Activated naive CD4-positive, alpha-beta T cell treated with anti-CD3 and anti-CD28 coated beads, Interleukin-2, amount 50 U/mL, for 24 hours (primary cell): Measurements from ENCODE around the gene DYDC1.
"Not testable (repeated sequence)": the region's sequence is repeated elsewhere in the genome, so short reads cannot be mapped to it uniquely, and the experiment has no call there.

Experiments used
- H3K27ac Mint-ChIP-seq: one replicate; pipeline ENCODE4 v1.8.0; 2021; ENCODE audit warnings: mild to moderate bottlenecking, mixed read lengths
- H3K27me3 Mint-ChIP-seq: one replicate; pipeline ENCODE4 v1.8.0; 2021; ENCODE audit warnings: mixed read lengths
- H3K36me3 Mint-ChIP-seq: one replicate; pipeline ENCODE4 v1.8.0; 2021; ENCODE audit warnings: mixed read lengths
- H3K4me1 Mint-ChIP-seq: one replicate; pipeline ENCODE4 v1.8.0; 2021; ENCODE audit warnings: mixed read lengths
- H3K4me3 Mint-ChIP-seq: one replicate; pipeline ENCODE4 v1.8.0; 2021; ENCODE audit warnings: mild to moderate bottlenecking, mixed read lengths
- H3K9me3 Mint-ChIP-seq: one replicate; pipeline ENCODE4 v1.8.0; 2021; ENCODE audit warnings: mixed read lengths

The DYDC1 gene

DNA sequence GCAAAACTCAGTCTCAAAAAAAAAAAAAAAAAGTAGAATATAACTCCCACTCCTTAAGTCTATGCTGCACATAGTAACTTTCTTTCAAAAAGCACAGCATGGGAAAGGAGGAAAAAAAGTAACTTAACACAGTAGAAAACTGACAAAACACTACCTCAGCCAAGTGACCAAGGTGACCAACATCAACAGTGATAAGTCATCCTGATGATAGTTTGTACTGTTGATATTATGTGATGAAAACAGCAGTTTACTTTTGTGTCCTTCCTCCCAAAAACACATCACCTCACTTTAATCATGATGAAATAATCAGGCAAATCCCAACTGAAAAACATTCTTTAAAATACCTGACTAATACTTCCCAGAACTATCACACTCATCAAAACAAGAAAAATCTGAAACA, 37.8 kb downstream of the DYDC1 start:
- Mint-ChIP-seq H3K4me1 (no peaks in the 10 kb centered on the region), H3K36me3 (no peaks in the 10 kb centered on the region), H3K4me3 (no peak overlapping the region), H3K27ac (no peak overlapping the region), H3K27me3 (peaks cover 2% of the 10 kb centered on the region), H3K9me3 (no peaks in the 10 kb centered on the region)

DNA sequence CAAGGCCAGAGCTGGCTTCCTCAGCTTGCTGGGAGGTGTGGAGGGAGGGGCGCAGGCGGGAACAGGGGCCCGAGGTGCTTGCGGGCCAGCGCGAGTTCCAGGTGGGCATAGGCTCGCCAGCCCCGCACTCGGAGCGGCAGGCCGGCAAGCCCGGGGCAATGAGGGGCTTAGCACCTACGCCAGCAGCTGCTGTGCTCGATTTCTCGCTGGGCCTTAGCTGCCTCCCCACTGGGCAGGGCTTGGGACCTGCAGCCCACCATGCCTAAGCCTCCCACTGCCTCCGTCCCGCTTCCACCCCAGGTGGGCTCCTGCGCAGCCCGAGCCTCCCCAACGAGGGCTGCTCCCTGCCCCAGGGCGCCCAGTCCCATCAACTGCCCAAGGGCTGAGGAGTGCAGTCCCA, 41.2 kb downstream of the DYDC1 start:
- H3K36me3 Mint-ChIP-seq: no peaks in the 10 kb centered on the region
- peaks cover 4% of the 10 kb centered on the region for H3K27me3 Mint-ChIP-seq
- no peaks in the 10 kb centered on the region for H3K4me1 Mint-ChIP-seq
- no peak overlapping the region for H3K27ac Mint-ChIP-seq
- no peak overlapping the region for H3K4me3 Mint-ChIP-seq
- H3K9me3 Mint-ChIP-seq: no peaks in the 10 kb centered on the region

DNA sequence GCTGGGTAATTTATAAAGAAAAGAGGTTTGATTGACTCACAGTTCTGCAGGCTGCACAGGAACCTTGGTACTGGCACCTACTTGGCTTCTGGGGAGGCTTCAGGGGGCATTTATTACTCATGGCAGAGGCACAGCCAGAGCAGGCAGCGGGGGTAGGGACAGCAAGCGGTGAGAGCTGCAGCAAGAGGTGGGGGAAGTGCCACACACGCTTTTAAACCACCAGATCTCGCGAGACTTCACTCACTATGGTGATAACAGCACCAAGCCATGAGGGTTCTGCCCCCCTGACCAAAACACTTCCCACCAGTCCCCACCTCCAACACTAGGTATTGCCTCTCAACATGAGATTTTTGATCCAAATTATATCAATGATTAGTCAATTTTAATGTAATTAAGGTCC, 43.0 kb downstream of the DYDC1 start:
- no peak overlapping the region for H3K4me3 Mint-ChIP-seq
- H3K27ac Mint-ChIP-seq: no peak overlapping the region
- H3K4me1 Mint-ChIP-seq: no peaks in the 10 kb centered on the region
- H3K36me3 Mint-ChIP-seq: peaks cover 3% of the 10 kb centered on the region
- peaks cover 4% of the 10 kb centered on the region for H3K27me3 Mint-ChIP-seq
- H3K9me3 Mint-ChIP-seq: no peaks in the 10 kb centered on the region

DNA sequence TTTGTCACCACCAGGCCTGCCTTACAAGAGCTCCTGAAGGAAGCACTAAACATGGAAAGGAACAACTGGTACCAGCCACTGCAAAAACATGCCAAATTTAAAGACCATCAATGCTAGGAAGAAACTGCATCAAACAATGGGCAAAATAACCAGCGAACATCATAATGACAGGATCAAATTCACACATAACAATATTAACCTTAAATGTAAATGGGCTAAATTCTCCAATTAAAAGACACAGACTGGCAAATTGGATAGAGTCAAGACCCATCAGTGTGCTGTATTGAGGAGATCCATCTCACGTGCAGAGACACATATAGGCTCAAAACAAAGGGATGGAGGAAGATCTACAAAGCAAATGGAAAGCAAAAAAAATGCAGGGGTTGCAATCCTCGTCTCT, 50.6 kb downstream of the DYDC1 start:
- H3K9me3 Mint-ChIP-seq: peaks cover 22% of the 10 kb centered on the region
- H3K36me3 Mint-ChIP-seq, H3K27me3 Mint-ChIP-seq: not testable (repeated sequence)

DNA sequence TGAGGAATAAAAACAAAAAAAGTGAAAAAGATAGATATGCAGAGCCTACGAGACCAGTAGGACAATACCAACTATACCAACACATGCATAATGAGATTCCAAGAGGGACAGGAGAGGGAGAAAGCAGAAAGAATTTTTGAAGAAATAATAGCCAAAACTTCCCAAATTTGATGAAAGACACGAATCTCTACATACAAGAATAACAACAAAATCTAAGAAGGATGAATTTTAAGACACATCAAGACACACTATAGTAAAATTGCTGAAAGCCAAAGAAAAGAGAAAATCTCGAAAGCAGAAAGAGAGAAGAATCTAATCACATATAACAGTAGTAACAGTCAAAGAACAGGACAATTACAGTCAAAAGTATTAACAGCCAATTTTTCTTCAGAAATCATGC, 59.6 kb downstream of the DYDC1 start:
- Mint-ChIP-seq H3K27ac (no peak overlapping the region), H3K27me3 (peaks cover 6% of the 10 kb centered on the region), H3K4me1 (no peaks in the 10 kb centered on the region), H3K36me3 (peaks cover 11% of the 10 kb centered on the region), H3K4me3 (no peak overlapping the region), H3K9me3 (peaks cover 26% of the 10 kb centered on the region)

More for the DNA sequence above, 50.6 kb downstream of the DYDC1 start:
- H3K4me1 Mint-ChIP-seq, H3K27ac Mint-ChIP-seq, H3K4me3 Mint-ChIP-seq: not testable (repeated sequence)

DNA sequence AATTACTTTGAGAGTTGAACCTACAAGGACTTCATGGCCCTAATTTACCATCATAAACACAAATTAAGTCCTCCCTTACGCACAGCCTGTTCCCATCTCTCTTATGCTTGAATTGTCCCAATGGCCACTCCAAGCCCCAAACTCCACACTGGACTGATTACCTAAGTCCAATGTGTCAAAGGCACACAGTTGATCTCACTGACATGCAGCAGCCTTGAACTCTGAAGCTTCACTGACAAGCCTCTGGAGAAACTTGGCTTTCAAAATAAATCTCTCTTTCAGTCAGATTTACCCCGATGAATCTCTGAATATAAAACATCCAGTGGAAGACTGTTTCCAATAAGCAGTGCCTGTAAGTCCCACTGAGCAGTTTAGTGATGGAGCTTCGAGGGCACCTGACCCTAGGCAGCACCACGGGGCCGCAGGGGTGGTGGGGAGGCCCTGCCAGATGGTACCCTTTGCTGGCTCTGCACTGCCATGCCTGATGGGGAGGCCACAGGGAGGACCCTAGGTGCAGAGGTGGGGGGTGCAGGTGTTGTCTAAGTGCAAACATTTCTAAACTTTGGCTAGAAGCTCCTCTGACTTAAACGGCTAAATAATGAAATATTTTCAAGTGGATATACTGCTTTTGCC, 63.8 kb downstream of the DYDC1 start:
- peaks cover 5% of the 10 kb centered on the region for H3K36me3 Mint-ChIP-seq
- H3K9me3 Mint-ChIP-seq: peaks cover 14% of the 10 kb centered on the region
- H3K4me1 Mint-ChIP-seq: no peaks in the 10 kb centered on the region
- H3K4me3 Mint-ChIP-seq: no peak overlapping the region
- no peak overlapping the region for H3K27ac Mint-ChIP-seq
- H3K27me3 Mint-ChIP-seq: peaks cover 10% of the 10 kb centered on the region

DNA sequence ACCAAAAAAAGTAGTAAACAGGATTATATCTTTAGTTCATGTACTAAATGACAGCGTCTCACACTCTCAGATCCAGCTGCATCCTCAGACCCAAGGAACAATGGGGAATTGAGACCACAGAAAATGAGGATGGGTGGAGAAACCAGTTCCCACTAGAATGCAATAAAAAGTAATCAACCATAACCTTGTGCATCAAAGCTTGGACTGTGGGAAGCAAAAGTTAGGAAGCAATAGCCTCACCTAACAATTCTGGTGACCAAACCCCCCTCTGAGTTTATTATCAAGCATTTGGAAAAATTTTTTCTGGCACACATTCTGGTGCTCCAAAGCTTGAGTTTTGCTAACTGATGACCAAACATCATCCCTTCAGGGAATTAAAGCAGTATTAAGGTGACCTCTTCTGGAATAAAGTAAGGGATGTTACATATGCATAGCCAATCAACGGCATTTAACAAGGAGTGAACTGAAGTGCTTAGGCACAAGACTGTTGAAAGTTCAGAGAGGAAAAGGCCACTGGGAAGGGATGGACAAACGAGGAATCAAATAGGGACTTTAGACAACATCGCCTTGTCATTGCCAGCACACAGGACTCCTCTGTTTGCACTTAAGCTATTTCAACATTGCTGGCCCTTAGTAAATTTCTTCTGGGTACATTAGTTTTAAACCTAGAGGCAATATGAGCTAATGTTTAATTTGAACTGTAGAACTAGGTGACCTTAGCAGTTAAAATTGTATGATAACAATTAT, 65.9 kb downstream of the DYDC1 start:
- H3K36me3 Mint-ChIP-seq: no peaks in the 10 kb centered on the region
- no peaks in the 10 kb centered on the region for H3K4me1 Mint-ChIP-seq
- no peak overlapping the region for H3K27ac Mint-ChIP-seq
- peaks cover 6% of the 10 kb centered on the region for H3K27me3 Mint-ChIP-seq
- no peak overlapping the region for H3K4me3 Mint-ChIP-seq
- H3K9me3 Mint-ChIP-seq: peaks cover 7% of the 10 kb centered on the region

DNA sequence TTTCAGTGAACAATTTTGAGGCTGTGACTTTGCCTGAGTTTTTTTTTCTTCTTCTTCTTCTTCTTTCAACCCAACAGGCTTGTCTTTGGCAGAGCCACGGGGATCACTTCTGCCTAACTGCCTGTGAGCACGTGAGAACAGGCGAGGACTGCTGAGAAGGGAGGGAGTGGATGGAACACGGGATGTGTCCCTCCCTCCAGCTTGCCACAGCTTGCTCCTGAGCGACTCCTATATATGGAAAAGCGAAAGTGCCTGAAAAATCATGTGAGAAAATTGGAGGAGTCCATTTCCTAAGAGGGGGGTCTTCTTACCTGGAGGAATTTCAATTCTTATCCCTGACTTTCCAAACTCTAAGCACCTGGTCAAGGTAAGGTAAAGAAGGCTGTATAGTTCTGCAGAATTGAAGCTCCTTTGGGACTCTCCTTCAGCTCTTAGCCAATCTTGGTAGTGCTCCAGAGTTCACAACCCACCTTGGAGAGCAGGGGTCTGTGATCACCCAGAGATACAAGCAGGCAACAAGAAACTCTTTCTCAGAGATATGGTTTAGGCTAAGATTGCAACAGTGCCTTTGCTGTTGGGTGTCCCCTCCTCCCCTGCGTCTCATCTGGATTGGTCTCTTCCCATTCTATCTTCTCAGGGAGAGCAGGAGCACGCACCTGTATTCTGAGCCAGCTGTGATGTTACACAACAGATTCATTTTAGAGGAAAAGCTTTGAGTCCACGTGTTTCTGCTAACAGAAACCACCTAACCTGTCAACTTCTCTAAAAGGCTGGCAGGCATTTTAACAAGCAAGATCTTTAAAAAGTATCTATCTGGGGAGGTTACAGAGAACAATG, 66.9 kb downstream of the DYDC1 start, which contains the start of gene MAT1A:
Gene MAT1A (minus strand): TSS at position 208 of the 837 bp plus-strand sequence. CDS start 235 bp downstream, outside the sequence.
- H3K4me1 Mint-ChIP-seq: no peaks in the 10 kb centered on the region
- H3K36me3 Mint-ChIP-seq: no peaks in the 10 kb centered on the region
- no peak within 1 kb of the TSS for H3K4me3 Mint-ChIP-seq
- H3K9me3 Mint-ChIP-seq: no peaks in the 10 kb centered on the region
- no peak within 1 kb of the TSS for H3K27ac Mint-ChIP-seq
- peaks cover 6% of the 10 kb centered on the region for H3K27me3 Mint-ChIP-seq

DNA sequence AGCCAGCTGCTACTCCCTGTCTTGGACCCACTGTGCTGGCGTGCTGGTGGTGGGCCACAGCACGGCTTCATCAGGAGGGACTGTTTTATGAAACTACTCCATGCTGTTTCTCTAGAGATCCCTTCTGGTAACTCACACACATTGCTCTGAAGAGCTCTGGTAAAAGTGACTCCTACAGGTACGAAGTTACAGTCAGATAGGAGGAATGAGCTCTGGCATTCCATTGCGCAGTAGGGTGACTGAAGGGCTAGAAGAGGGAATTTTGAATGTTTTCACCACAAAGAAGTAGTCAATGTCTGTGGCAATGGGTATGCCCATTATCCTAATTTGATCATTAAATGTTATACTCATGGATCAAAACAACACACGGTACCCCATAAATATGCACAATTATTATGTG, 67.7 kb downstream of the DYDC1 start:
- Mint-ChIP-seq H3K4me1 (no peaks in the 10 kb centered on the region), H3K27me3 (peaks cover 6% of the 10 kb centered on the region), H3K36me3 (no peaks in the 10 kb centered on the region), H3K4me3 (no peak overlapping the region), H3K9me3 (no peaks in the 10 kb centered on the region), H3K27ac (no peak overlapping the region)
